Trophoblast cell (in vitro differentiated cells and primary cell): ENCODE measurements around the gene DIPK2B.

Experiments
- DNase-seq, 2 donors: peaks; one replicate each; pipeline ENCODE4 v3.0.0-alpha.2; 2016
- H2AFZ ChIP-seq: 2 replicates; pipeline ENCODE4 v1.6.1; 2013; ENCODE audit warnings: low read length, moderate library complexity, mild to moderate bottlenecking; ENCODE audit not compliant: insufficient read depth, poor library complexity
- H2AK5ac ChIP-seq: 2 replicates; pipeline ENCODE4 v1.6.1; 2013; ENCODE audit warnings: mild to moderate bottlenecking, low read length
- H2BK120ac ChIP-seq: 2 replicates; pipeline ENCODE4 v1.6.1; 2013; ENCODE audit warnings: low read length, mild to moderate bottlenecking, moderate library complexity; ENCODE audit not compliant: insufficient read depth, poor library complexity
- H2BK12ac ChIP-seq: 2 replicates; pipeline ENCODE4 v1.6.1; 2013; ENCODE audit warnings: mild to moderate bottlenecking, low read length, moderate library complexity
- H2BK5ac ChIP-seq: 2 replicates; pipeline ENCODE4 v1.6.1; 2013; ENCODE audit warnings: low read length, low read depth, moderate library complexity, mild to moderate bottlenecking; ENCODE audit not compliant: poor library complexity
- H3K14ac ChIP-seq: 2 replicates; pipeline ENCODE4 v1.6.1; 2013; ENCODE audit warnings: mild to moderate bottlenecking, low read length
- H3K18ac ChIP-seq: 2 replicates; pipeline ENCODE4 v1.6.1; 2013; ENCODE audit warnings: mild to moderate bottlenecking, low read length
- H3K23ac ChIP-seq: 2 replicates; pipeline ENCODE4 v1.6.1; 2013; ENCODE audit warnings: low read length
- H3K27ac ChIP-seq: 2 replicates; pipeline ENCODE4 v1.5.1; 2013; ENCODE audit warnings: low read depth, mild to moderate bottlenecking, inconsistent platforms, low read length, moderate library complexity
- H3K27me3 ChIP-seq: 2 replicates; pipeline ENCODE4 v1.6.1; 2013; ENCODE audit warnings: inconsistent platforms, mild to moderate bottlenecking, low read length, moderate library complexity; ENCODE audit not compliant: insufficient read depth
- H3K36me3 ChIP-seq, 2 experiments: 1 replicate in 1 of 2; 2 replicates in 1 of 2; pipeline ENCODE4 v1.6.1; 2013; ENCODE audit warnings: low read length in 2 of 2, mild to moderate bottlenecking in 2 of 2, moderate library complexity in 1 of 2; ENCODE audit not compliant: insufficient read depth in 2 of 2, control insufficient read depth in 1 of 2
- H3K4ac ChIP-seq: 2 replicates; pipeline ENCODE4 v1.6.1; 2013; ENCODE audit warnings: low read depth, mild to moderate bottlenecking, low read length, moderate library complexity
- H3K4me1 ChIP-seq, 2 experiments: 1 replicate in 1 of 2; 2 replicates in 1 of 2; pipeline ENCODE4 v1.6.1; 2013; ENCODE audit warnings: low read length in 2 of 2, mild to moderate bottlenecking in 2 of 2, moderate library complexity in 1 of 2; ENCODE audit not compliant: insufficient read depth in 2 of 2, control insufficient read depth in 1 of 2
- H3K4me2 ChIP-seq: 2 replicates; pipeline ENCODE4 v1.6.1; 2013; ENCODE audit warnings: inconsistent platforms, mild to moderate bottlenecking, low read length, moderate library complexity
- H3K4me3 ChIP-seq: 2 replicates; pipeline ENCODE4 v1.5.1; 2013; ENCODE audit warnings: mild to moderate bottlenecking, low read depth, low read length, inconsistent platforms
- H3K79me1 ChIP-seq: one replicate; pipeline ENCODE4 v1.6.1; 2013; ENCODE audit warnings: low read length
- H3K79me2 ChIP-seq: 2 replicates; pipeline ENCODE4 v1.6.1; 2013; ENCODE audit warnings: low read length, mild to moderate bottlenecking; ENCODE audit not compliant: control insufficient read depth, insufficient read depth, poor library complexity
- H3K9ac ChIP-seq: 2 replicates; pipeline ENCODE4 v1.6.1; 2013; ENCODE audit warnings: mild to moderate bottlenecking, low read length
- H3K9me3 ChIP-seq: 2 replicates; pipeline ENCODE4 v1.6.1; 2013; ENCODE audit warnings: low read depth, mild to moderate bottlenecking, control low read depth, inconsistent platforms, low read length; ENCODE audit not compliant: insufficient read depth
- H4K12ac ChIP-seq: 2 replicates; pipeline ENCODE4 v1.6.1; 2013; ENCODE audit warnings: low read depth, mild to moderate bottlenecking, low read length, moderate library complexity
- H4K8ac ChIP-seq: 2 replicates; pipeline ENCODE4 v1.6.1; 2013; ENCODE audit warnings: low read depth, mild to moderate bottlenecking, low read length, moderate library complexity
- H4K91ac ChIP-seq: one replicate; pipeline ENCODE4 v1.6.1; 2013; ENCODE audit warnings: low read depth, mild to moderate bottlenecking, low read length, moderate library complexity
- WGBS: extraction: QIAGEN DNeasy Blood & Tissue Kit; methylation state at CpG from one replicate; pipeline ENCODE4 v1.1.7; 2013; ENCODE audit warnings: missing lambda C conversion rate; ENCODE audit not compliant: insufficient read length, insufficient coverage; ENCODE audit errors: extremely low coverage; 5-methylcytosine and 5-hydroxymethylcytosine counted together

DIPK2B gene

GRCh38 chrX:45186643-45187026 is 14.0 kb downstream of the DIPK2B start:
- Histone ChIP-seq H3K79me1 (no peaks in the 10 kb centered on the region), H2AK5ac (no peak overlapping the region), H3K4me3 (no peak overlapping the region), H3K4ac (no peak overlapping the region), H4K91ac (no peak overlapping the region), H3K27ac (no peak overlapping the region), H3K36me3 (no peaks in the 10 kb centered on the region), H3K4me1 (no peaks in the 10 kb centered on the region), H3K9ac (no peak overlapping the region), H3K4me2 (no peak overlapping the region), H3K27me3 (no peaks in the 10 kb centered on the region), H4K12ac (no peak overlapping the region), H2BK12ac (no peak overlapping the region), H3K9me3 (no peaks in the 10 kb centered on the region), H3K18ac (no peak overlapping the region), H3K79me2 (no peaks in the 10 kb centered on the region), H2BK5ac (no peak overlapping the region), H2BK120ac (no peak overlapping the region), H2AFZ (no peak overlapping the region), H3K23ac (no peak overlapping the region), H4K8ac (no peak overlapping the region), H3K14ac (no peak overlapping the region)
- no peak for DNase-seq
- no CpG with 5 or more reads among the region's 4 CpGs for WGBS

GRCh38 chrX:45184211-45184610 is 16.5 kb downstream of the DIPK2B start:
- no peak overlapping the region for H3K18ac ChIP-seq
- no peak overlapping the region for H4K91ac ChIP-seq
- no peak overlapping the region for H3K9ac ChIP-seq
- H2BK120ac ChIP-seq = no peak overlapping the region
- no peaks in the 10 kb centered on the region for H3K4me1 ChIP-seq
- DNase-seq = no peak
- no peak overlapping the region for H3K4ac ChIP-seq
- no peaks in the 10 kb centered on the region for H3K9me3 ChIP-seq
- no peak overlapping the region for H2BK12ac ChIP-seq
- no peak overlapping the region for H4K12ac ChIP-seq
- H3K79me2 ChIP-seq = no peaks in the 10 kb centered on the region
- H2AFZ ChIP-seq = no peak overlapping the region
- no peak overlapping the region for H3K14ac ChIP-seq
- H3K27me3 ChIP-seq = no peaks in the 10 kb centered on the region
- H3K4me3 ChIP-seq = no peak overlapping the region
- H3K23ac ChIP-seq = no peak overlapping the region
- no peak overlapping the region for H3K4me2 ChIP-seq
- WGBS = no CpG with 5 or more reads among the region's 2 CpGs
- no peak overlapping the region for H4K8ac ChIP-seq
- H3K79me1 ChIP-seq = no peaks in the 10 kb centered on the region
- H3K36me3 ChIP-seq = no peaks in the 10 kb centered on the region
- no peak overlapping the region for H2AK5ac ChIP-seq
- no peak overlapping the region for H2BK5ac ChIP-seq
- no peak overlapping the region for H3K27ac ChIP-seq

GRCh38 chrX:45172890-45173289 is 27.8 kb downstream of the DIPK2B start:
- Histone ChIP-seq H3K79me1 (no peaks in the 10 kb centered on the region), H2BK5ac (no peak overlapping the region), H4K91ac (no peak overlapping the region), H3K79me2 (no peaks in the 10 kb centered on the region), H3K4me2 (no peak overlapping the region), H3K23ac (no peak overlapping the region), H3K14ac (no peak overlapping the region), H4K8ac (no peak overlapping the region), H2BK12ac (no peak overlapping the region), H3K4me3 (no peak overlapping the region), H3K4ac (no peak overlapping the region), H2AK5ac (no peak overlapping the region), H3K27me3 (no peaks in the 10 kb centered on the region), H3K9ac (no peak overlapping the region), H2AFZ (no peak overlapping the region), H2BK120ac (no peak overlapping the region), H3K4me1 (no peaks in the 10 kb centered on the region), H3K18ac (no peak overlapping the region), H3K27ac (no peak overlapping the region), H3K36me3 (no peaks in the 10 kb centered on the region), H4K12ac (no peak overlapping the region), H3K9me3 (no peaks in the 10 kb centered on the region)
- no peak for DNase-seq
- no CpG with 5 or more reads among the region's 1 CpG for WGBS

- H3K14ac ChIP-seq = no peak overlapping the region
- no peaks in the 10 kb centered on the region for H3K79me1 ChIP-seq
- H3K79me2 ChIP-seq = no peaks in the 10 kb centered on the region
- no peak overlapping the region for H3K27ac ChIP-seq
- H3K9me3 ChIP-seq = no peaks in the 10 kb centered on the region
- H2BK120ac ChIP-seq = no peak overlapping the region
- H4K12ac ChIP-seq = no peak overlapping the region
- H4K8ac ChIP-seq = no peak overlapping the region
- H2AFZ ChIP-seq = no peak overlapping the region
- no peak overlapping the region for H2AK5ac ChIP-seq
- H3K4me3 ChIP-seq = no peak overlapping the region
- no peak overlapping the region for H3K23ac ChIP-seq
- no peak overlapping the region for H2BK12ac ChIP-seq
- H3K18ac ChIP-seq = no peak overlapping the region
- no peak overlapping the region for H4K91ac ChIP-seq
- no peaks in the 10 kb centered on the region for H3K4me1 ChIP-seq
- DNase-seq = no peak
- no peaks in the 10 kb centered on the region for H3K36me3 ChIP-seq
- H3K4ac ChIP-seq = no peak overlapping the region
- H3K4me2 ChIP-seq = no peak overlapping the region
- no peak overlapping the region for H2BK5ac ChIP-seq
- no peak overlapping the region for H3K9ac ChIP-seq
- no peaks in the 10 kb centered on the region for H3K27me3 ChIP-seq
- no CpG with 5 or more reads among the region's 2 CpGs for WGBS
Observed at GRCh38 chrX:45166781-45167180, 33.9 kb downstream of the DIPK2B start.
